ENCODE data around the gene YJEFN3. TPM values are rescaled to one million over a fixed set of nuclear protein-coding genes. Genes with fewer than 3 reads are reported as not detected.

Gene YJEFN3
- total and polyA plus RNA-seq, 10 of the 15 experiments (the other 5 are each of a cell fraction or from before 2014, with no cell fraction given), result 0.05 to 6.9 (median 3.5) TPM

- Histone ChIP-seq H3K27me3 (replicated peaks in 1 of 2; ENCODE audit: control insufficient read depth in 2 of 2, insufficient read depth in 2 of 2, low read length in 1 of 2) (no peaks in the 10 kb centered on the region), H3K4me3 (no peak overlapping the region), H2AFZ (ENCODE audit: control insufficient read depth, low read depth, low read length) (no peak overlapping the region), H3K9ac (ENCODE audit: control insufficient read depth, insufficient read depth, low read length) (no peak overlapping the region), H3K36me3 (ENCODE audit: control insufficient read depth in 2 of 2, insufficient read depth in 2 of 2, low read length in 1 of 2) (peaks cover 4 to 12% of the 10 kb centered on the region in 2 experiments; a peak in 3 of 4 replicates), H3K27ac (ENCODE audit: control insufficient read depth, insufficient read depth) (no peak overlapping the region), H4K20me1 (ENCODE audit: control insufficient read depth, insufficient read depth) (no peaks in the 10 kb centered on the region), H3K9me3 (replicated peaks; ENCODE audit: control insufficient read depth, insufficient read depth, low read length) (no peaks in the 10 kb centered on the region; the same call in 2 of the 3 replicates), H3K4me2 (ENCODE audit: control insufficient read depth, insufficient read depth) (no peak overlapping the region), H3K79me2 (ENCODE audit: control insufficient read depth, insufficient read depth, low read length) (no peaks in the 10 kb centered on the region), H3K4me1 (ENCODE audit: control insufficient read depth, insufficient read depth, low read length) (no peaks in the 10 kb centered on the region)
- TF ChIP-seq CBX3 (IDR thresholded peaks at IDR 0.05; ENCODE audit: borderline replicate concordance, low read depth), result no peak
- ChIA-PET CTCF (interaction anchor here (1.1 kb wide), 1 partner anchor 17 kb away, joined by 4 read pairs; no protein-coding TSS in a partner anchor), SMC1A (ENCODE audit: uncharacterized antibody, unreplicated experiment) (no interaction called here), RAD21 (ENCODE audit: unreplicated experiment) (no interaction called here), POLR2A (interaction anchor here (0.6 kb wide), 1 partner anchor 422 kb away, joined by 3 read pairs; no protein-coding TSS in a partner anchor)
- FAIRE-seq, result no peak
- intact Hi-C loops (cut with micrococcal nuclease; ENCODE audit: unreplicated experiment), result no loop called here
- 86% methylated on average over 11 of the region's 11 CpGs for WGBS (ENCODE audit: insufficient coverage, insufficient replicate concordance, low lambda C conversion rate, missing lambda C conversion rate)
- no TSS peak for BruUV-seq (replicated peaks)
- in situ Hi-C loops (cut with MboI), result no loop called here
- DNase-seq (ENCODE audit: low read depth, low spot score), result no peak
- ATAC-seq, result no peak
Observed at GRCh38 chr19:19571071-19571786, 42.5 kb downstream of the YJEFN3 start.

DNA sequence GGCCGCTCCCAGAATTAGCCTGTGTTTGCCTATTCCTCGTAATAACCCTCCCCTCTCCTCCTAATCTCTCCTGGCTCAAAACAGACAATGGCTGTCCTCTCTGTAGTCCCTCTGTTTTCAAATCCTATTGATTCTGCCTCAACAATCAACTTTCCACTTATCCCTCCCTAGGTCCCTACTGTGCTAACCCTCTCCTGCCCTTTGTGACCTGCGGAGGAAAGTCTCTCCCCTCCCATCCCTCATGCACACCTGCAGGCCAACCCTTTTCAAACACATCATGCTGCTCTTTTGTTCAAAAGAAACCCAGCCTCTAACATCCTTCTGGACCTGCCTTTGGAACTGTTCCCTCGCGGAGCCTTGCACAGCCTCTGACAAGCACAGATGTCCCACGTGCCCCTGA is 46.7 kb downstream of the YJEFN3 start:
- POLR2A ChIA-PET, result no interaction called here
- no peak overlapping the region for H3K4me2 ChIP-seq (ENCODE audit: control insufficient read depth, insufficient read depth)
- H3K27ac ChIP-seq (ENCODE audit: control insufficient read depth, insufficient read depth), result no peak overlapping the region
- no peaks in the 10 kb centered on the region for H3K27me3 ChIP-seq (replicated peaks in 1 of 2; ENCODE audit: control insufficient read depth in 2 of 2, insufficient read depth in 2 of 2, low read length in 1 of 2)
- ATAC-seq (no peak), DNase-seq (ENCODE audit: low read depth, low spot score) (no peak), FAIRE-seq (no peak)
- SMC1A ChIA-PET (ENCODE audit: uncharacterized antibody, unreplicated experiment), result interaction anchor here (1.6 kb wide), 1 partner anchor 10 kb away, joined by 6 read pairs; no protein-coding TSS in a partner anchor
- intact Hi-C loops (cut with micrococcal nuclease; ENCODE audit: unreplicated experiment), result no loop called here
- H3K4me1 ChIP-seq (ENCODE audit: control insufficient read depth, insufficient read depth, low read length), result no peaks in the 10 kb centered on the region
- BruUV-seq (replicated peaks), result no TSS peak
- TF ChIP-seq SIN3A (IDR thresholded peaks at IDR 0.05; ENCODE audit: low read depth, low read length), result no peak
- H2AFZ ChIP-seq (ENCODE audit: control insufficient read depth, low read depth, low read length), result no peak overlapping the region
- RAD21 ChIA-PET (ENCODE audit: unreplicated experiment), result no interaction called here
- H3K9ac ChIP-seq (ENCODE audit: control insufficient read depth, insufficient read depth, low read length), result no peak overlapping the region
- 85% methylated on average over 6 of the region's 6 CpGs for WGBS (ENCODE audit: insufficient coverage, insufficient replicate concordance, low lambda C conversion rate, missing lambda C conversion rate)
- CTCF ChIA-PET, result no interaction called here
- no peaks in the 10 kb centered on the region for H4K20me1 ChIP-seq (ENCODE audit: control insufficient read depth, insufficient read depth)
- in situ Hi-C loops (cut with MboI), result no loop called here
- H3K9me3 ChIP-seq (replicated peaks; ENCODE audit: control insufficient read depth, insufficient read depth, low read length), result no peaks in the 10 kb centered on the region
- no peak overlapping the region for H3K4me3 ChIP-seq
- H3K79me2 ChIP-seq (ENCODE audit: control insufficient read depth, insufficient read depth, low read length), result no peaks in the 10 kb centered on the region
- peaks cover 0 to under 1% of the 10 kb centered on the region in 2 experiments; a peak in 1 of 4 replicates for H3K36me3 ChIP-seq (ENCODE audit: control insufficient read depth in 2 of 2, insufficient read depth in 2 of 2, low read length in 1 of 2)

Measured in GM12878 (cell line).